Activated CD4-positive, alpha-beta T cell treated with anti-CD3 and anti-CD28 coated beads for 4 hours (primary cell): ENCODE data around the gene DMGDH.

Source experiments
- DNase-seq, 2 donors: peaks; one replicate each; pipeline ENCODE4 v3.0.0-alpha.2; 2020

The DMGDH gene

GRCh38 chr5:78972654-78973428 is 96.6 kb downstream of the DMGDH start:
- no peak for DNase-seq

GRCh38 chr5:78971998-78972397 is 97.5 kb downstream of the DMGDH start:
- DNase-seq = no peak

GRCh38 chr5:78968781-78969180 is 100.7 kb downstream of the DMGDH start:
- DNase-seq = no peak

GRCh38 chr5:78964889-78965288 is 104.6 kb downstream of the DMGDH start:
- DNase-seq = no peak

- DNase-seq = no peak
Observed at GRCh38 chr5:78961743-78962142, 107.7 kb downstream of the DMGDH start.

GRCh38 chr5:78959767-78960166 is 109.7 kb downstream of the DMGDH start:
- no peak for DNase-seq

GRCh38 chr5:78958672-78959445 is 110.6 kb downstream of the DMGDH start:
- no peak for DNase-seq

- DNase-seq = no peak
Observed at GRCh38 chr5:78956901-78957300, 112.6 kb downstream of the DMGDH start.

GRCh38 chr5:78953092-78953800 is 116.2 kb downstream of the DMGDH start:
- no peak for DNase-seq
